ENCODE data around the gene NAP1L1.

DNA sequence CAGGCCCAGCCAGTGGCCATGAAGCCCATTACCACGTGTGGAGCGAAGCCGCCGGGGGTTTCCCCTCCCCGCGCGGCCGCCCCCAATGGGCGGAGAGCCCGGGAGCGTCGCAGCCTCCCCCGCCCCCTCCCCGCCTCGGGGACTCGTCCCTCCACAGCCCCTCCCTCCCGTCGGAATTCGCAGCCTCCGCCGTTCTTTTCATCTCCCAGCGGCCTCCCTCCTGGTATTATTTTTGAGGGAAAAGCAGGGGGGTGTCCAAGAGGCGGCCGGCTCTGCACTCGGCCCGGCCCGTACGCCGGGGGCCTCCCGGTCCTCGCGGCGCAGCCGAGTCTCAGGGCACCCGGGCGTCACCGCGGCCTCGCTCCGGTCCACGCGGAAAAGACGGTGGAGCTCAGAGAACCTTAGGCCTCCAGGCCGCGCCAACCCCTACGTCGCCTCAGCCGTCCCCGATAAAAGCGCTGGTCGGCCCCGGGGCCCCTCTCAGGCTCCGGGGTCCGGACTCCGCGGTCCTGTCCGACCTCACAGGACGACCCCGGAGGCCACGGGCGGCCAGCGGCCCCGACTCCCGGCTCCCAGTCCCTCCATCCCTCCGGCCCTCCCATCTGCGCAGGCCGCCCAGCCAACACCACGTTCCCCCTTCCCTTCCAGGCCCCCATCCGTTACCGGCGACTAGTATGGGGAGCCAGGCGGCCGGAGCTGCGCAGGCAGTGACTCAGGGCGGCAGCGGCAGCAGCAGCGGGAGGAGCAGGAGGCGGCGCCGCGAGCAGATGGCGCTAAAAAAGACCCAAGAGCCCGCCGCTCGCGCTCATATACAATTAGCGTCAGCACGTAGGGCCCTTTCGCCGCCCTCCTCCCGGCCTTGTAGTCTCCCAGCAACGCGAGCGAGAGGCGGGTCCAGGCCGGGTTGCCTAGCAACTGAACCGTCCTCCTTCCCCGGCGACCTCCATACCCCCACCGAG is at the start of gene NAP1L1:
- TF ChIP-seq POLR2A (IDR thresholded peaks at IDR 0.05): peak; percentile 26 to 96
- TF ChIP-seq, protein P1, sequence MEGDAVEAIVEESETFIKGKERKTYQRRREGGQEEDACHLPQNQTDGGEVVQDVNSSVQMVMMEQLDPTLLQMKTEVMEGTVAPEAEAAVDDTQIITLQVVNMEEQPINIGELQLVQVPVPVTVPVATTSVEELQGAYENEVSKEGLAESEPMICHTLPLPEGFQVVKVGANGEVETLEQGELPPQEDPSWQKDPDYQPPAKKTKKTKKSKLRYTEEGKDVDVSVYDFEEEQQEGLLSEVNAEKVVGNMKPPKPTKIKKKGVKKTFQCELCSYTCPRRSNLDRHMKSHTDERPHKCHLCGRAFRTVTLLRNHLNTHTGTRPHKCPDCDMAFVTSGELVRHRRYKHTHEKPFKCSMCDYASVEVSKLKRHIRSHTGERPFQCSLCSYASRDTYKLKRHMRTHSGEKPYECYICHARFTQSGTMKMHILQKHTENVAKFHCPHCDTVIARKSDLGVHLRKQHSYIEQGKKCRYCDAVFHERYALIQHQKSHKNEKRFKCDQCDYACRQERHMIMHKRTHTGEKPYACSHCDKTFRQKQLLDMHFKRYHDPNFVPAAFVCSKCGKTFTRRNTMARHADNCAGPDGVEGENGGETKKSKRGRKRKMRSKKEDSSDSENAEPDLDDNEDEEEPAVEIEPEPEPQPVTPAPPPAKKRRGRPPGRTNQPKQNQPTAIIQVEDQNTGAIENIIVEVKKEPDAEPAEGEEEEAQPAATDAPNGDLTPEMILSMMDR (IDR thresholded peaks at IDR 0.05): no peak

All from heart left ventricle (tissue), 13 donors.